Activated B cell treated with CpG ODN at 0.5 μM for 24 hours (primary cell): ENCODE results near the gene ARHGAP26. TPM values are rescaled to one million over a fixed set of nuclear protein-coding genes. Genes with fewer than 3 reads are reported as not detected.
"Not testable (repeated sequence)": the region's sequence is repeated elsewhere in the genome, so short reads cannot be mapped to it uniquely, and the experiment has no call there.

ENCODE experiments used
- ATAC-seq: fragments of 200-7000 bp; cut with Tn5 transposase; one replicate; pipeline ENCODE4 v1.10.0; 2021; ENCODE audit warnings: low read depth, mild to moderate bottlenecking, moderate library complexity
- CTCF ChIA-PET: fragments of 350-600 bp; sonication (Branson Sonifier 250); formaldehyde crosslinking; loops from one replicate; lab custom pipeline; 2021; ENCODE audit warnings: antibody characterized with exemption; lab: Charles Lee
- POLR2A ChIA-PET: fragments of 350-600 bp; sonication (Branson Sonifier 250); formaldehyde crosslinking; loops from one replicate; lab custom pipeline; 2021; ENCODE audit warnings: antibody characterized with exemption; lab: Charles Lee
- DNase-seq: peaks from one replicate; pipeline ENCODE4 v3.0.0; 2022
- H3K27ac Mint-ChIP-seq: one replicate; pipeline ENCODE4 v1.8.0; 2020; ENCODE audit warnings: mixed read lengths
- H3K27me3 Mint-ChIP-seq: one replicate; pipeline ENCODE4 v1.8.0; 2021; ENCODE audit warnings: mixed read lengths
- H3K36me3 Mint-ChIP-seq: one replicate; pipeline ENCODE4 v1.8.0; 2021; ENCODE audit warnings: low read depth, mixed read lengths
- H3K4me1 Mint-ChIP-seq: one replicate; pipeline ENCODE4 v1.8.0; 2021; ENCODE audit warnings: mixed read lengths
- H3K4me3 Mint-ChIP-seq: one replicate; pipeline ENCODE4 v1.8.0; 2020; ENCODE audit warnings: mild to moderate bottlenecking, mixed read lengths
- H3K9me3 Mint-ChIP-seq: one replicate; pipeline ENCODE4 v1.8.0; 2020; ENCODE audit warnings: mixed read lengths
- intact Hi-C: fragments of 100-400 bp; cut with micrococcal nuclease; formaldehyde crosslinking; loops from one replicate; pipeline ENCODE4 v1.15.1; 2024
- total RNA-seq: library from RNA; stranded (reverse); gene quantifications from 2 replicates; pipeline ENCODE4 v1.2.3, GENCODE V29; 2022
- TF ChIP-seq, protein P1 (sequence below): fragments of 200-600 bp; IDR thresholded peaks from one replicate; pipeline ENCODE4 v1.8.0; 2022; ENCODE audit warnings: antibody characterized with exemption, mild to moderate bottlenecking

Gene ARHGAP26
- total RNA-seq, 1 donor from 2014 or later, result 20.9 TPM

GRCh38 chr5:142958944-142959682 is 188.9 kb downstream of the ARHGAP26 start:
- Mint-ChIP-seq H3K4me3 (no peak overlapping the region), H3K27ac (no peak overlapping the region), H3K36me3 (peaks cover 5% of the 10 kb centered on the region), H3K4me1 (peaks cover 12% of the 10 kb centered on the region), H3K9me3 (no peaks in the 10 kb centered on the region), H3K27me3 (no peaks in the 10 kb centered on the region)
- intact Hi-C loops, result no loop called here
- TF ChIP-seq, protein P1, sequence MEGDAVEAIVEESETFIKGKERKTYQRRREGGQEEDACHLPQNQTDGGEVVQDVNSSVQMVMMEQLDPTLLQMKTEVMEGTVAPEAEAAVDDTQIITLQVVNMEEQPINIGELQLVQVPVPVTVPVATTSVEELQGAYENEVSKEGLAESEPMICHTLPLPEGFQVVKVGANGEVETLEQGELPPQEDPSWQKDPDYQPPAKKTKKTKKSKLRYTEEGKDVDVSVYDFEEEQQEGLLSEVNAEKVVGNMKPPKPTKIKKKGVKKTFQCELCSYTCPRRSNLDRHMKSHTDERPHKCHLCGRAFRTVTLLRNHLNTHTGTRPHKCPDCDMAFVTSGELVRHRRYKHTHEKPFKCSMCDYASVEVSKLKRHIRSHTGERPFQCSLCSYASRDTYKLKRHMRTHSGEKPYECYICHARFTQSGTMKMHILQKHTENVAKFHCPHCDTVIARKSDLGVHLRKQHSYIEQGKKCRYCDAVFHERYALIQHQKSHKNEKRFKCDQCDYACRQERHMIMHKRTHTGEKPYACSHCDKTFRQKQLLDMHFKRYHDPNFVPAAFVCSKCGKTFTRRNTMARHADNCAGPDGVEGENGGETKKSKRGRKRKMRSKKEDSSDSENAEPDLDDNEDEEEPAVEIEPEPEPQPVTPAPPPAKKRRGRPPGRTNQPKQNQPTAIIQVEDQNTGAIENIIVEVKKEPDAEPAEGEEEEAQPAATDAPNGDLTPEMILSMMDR, result no peak
- CTCF ChIA-PET, result no interaction called here
- DNase-seq, result no peak
- no peak for ATAC-seq
- POLR2A ChIA-PET, result interaction anchor here (0.6 kb wide), 1 partner anchor 189 kb away, joined by 3 read pairs; the partner anchor contains the start of gene ARHGAP26

DNA sequence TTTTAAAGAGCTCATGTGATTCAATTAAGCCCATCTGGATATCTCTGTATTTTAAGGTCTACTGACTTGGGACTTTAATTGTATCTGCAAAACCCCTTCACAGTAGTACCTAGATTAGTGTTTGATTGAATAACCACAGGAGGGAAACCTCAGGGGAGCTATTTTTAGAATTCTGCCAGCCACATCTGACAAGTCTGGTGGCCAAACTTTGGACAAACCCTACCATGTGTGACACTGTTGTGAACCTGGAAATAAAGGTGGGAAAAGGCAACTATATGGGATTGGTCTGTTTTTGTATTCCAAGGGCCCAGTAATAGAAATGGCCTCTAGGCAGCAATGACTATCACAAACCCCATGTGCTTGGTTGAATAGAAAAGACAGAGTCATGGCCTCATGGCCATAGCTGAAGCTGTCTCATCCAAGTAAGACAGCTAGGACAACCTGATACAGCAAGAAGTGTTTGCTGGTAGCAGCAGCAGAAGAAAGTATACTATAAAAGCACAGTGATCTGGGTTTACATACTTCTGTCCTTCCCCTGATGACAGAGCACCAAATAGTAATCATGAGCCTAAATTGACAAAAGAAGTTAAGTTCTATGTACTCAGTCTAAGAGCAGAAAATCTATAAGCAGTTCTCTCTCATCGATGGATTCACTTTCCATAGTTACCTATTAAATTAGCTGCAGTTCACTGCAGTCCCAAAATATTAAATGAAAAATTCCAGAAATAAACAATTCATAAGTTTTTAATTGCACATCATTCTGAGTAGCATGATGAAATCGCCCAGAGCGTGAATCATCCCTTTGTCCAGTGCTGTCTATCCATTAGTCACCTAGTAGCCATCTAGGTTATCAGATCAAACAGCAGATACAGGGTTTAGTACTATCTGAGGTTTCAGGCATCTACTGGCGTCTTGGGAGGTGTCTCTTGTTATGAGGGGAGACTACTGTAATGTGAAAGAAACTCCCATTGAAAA is 189.8 kb downstream of the ARHGAP26 start:
- ChIA-PET POLR2A (no interaction called here), CTCF (interaction anchor here (0.9 kb wide), 1 partner anchor 38 kb away, joined by 3 read pairs; no protein-coding TSS in a partner anchor)
- H3K27ac Mint-ChIP-seq, result no peak overlapping the region
- H3K36me3 Mint-ChIP-seq, result peaks cover 5% of the 10 kb centered on the region
- TF ChIP-seq, protein P1, result no peak
- no peak overlapping the region for H3K4me3 Mint-ChIP-seq
- H3K9me3 Mint-ChIP-seq, result no peaks in the 10 kb centered on the region
- DNase-seq, result no peak
- intact Hi-C loops, result no loop called here
- H3K4me1 Mint-ChIP-seq, result peaks cover 12% of the 10 kb centered on the region
- no peak for ATAC-seq
- H3K27me3 Mint-ChIP-seq, result no peaks in the 10 kb centered on the region

DNA sequence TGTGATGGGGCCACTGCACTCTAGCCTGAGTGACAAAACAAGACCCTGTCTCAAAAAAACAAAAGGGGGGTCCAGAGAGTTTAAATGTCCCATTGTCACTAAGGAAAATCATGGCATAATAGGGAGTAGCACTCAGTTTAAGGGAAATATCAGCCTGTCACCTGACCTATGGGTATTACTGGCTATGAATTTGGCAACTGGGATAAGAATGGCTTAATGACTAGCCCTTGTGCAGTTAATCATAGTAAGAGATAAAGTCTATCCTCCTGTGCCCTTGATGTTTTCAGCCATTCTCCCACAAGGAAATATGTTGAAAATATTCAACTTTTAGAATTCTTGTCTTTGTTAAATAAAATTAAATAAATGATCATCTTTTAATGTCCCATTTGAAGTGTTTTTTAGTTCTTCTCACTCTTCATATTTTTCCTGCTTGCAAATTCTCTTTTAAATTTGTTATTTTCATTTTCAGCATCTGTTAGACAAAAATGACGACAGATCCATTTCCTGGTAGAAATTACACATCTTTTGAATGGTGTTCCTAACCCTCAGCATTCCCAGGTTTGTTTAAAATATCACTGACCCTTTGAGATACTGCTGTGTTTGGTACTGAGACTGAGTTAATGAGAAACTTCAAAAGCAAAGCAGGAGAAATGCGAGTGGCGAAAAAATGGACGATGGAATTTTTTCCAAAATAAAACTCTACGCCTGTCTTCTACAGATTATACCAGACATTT is 191.4 kb downstream of the ARHGAP26 start:
- H3K27ac Mint-ChIP-seq, result no peak overlapping the region
- H3K36me3 Mint-ChIP-seq, result peaks cover 5% of the 10 kb centered on the region
- H3K4me1 Mint-ChIP-seq, result peaks cover 12% of the 10 kb centered on the region
- ChIA-PET CTCF (no interaction called here), POLR2A (no interaction called here)
- no peaks in the 10 kb centered on the region for H3K9me3 Mint-ChIP-seq
- intact Hi-C loops, result no loop called here
- TF ChIP-seq, protein P1, result no peak
- ATAC-seq (no peak), DNase-seq (no peak)
- no peak overlapping the region for H3K4me3 Mint-ChIP-seq
- H3K27me3 Mint-ChIP-seq, result no peaks in the 10 kb centered on the region

DNA sequence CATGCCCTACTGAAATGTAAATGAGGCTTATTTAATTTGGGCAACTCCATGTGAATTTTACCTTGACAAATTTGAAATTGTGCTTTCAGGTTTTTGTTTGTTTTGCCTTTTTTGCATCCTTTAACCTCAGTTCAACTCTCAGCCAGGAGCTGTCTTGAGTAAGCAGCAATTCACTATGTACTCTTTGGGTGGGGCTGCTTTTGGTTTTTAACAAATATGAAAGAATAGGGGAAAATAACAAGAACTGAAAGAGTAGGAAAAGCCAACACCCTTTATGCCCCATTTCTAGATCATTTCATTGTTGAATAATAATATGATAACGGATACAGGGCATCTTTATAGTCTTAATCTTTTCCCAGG is 192.0 kb downstream of the ARHGAP26 start:
- POLR2A ChIA-PET, result no interaction called here
- intact Hi-C loops, result no loop called here
- TF ChIP-seq, protein P1, result no peak
- Mint-ChIP-seq H3K4me3 (no peak overlapping the region), H3K27me3 (no peaks in the 10 kb centered on the region), H3K4me1 (peaks cover 12% of the 10 kb centered on the region), H3K36me3 (peaks cover 5% of the 10 kb centered on the region), H3K27ac (no peak overlapping the region), H3K9me3 (no peaks in the 10 kb centered on the region)
- no peak for ATAC-seq
- DNase-seq, result no peak
- CTCF ChIA-PET, result no interaction called here

DNA sequence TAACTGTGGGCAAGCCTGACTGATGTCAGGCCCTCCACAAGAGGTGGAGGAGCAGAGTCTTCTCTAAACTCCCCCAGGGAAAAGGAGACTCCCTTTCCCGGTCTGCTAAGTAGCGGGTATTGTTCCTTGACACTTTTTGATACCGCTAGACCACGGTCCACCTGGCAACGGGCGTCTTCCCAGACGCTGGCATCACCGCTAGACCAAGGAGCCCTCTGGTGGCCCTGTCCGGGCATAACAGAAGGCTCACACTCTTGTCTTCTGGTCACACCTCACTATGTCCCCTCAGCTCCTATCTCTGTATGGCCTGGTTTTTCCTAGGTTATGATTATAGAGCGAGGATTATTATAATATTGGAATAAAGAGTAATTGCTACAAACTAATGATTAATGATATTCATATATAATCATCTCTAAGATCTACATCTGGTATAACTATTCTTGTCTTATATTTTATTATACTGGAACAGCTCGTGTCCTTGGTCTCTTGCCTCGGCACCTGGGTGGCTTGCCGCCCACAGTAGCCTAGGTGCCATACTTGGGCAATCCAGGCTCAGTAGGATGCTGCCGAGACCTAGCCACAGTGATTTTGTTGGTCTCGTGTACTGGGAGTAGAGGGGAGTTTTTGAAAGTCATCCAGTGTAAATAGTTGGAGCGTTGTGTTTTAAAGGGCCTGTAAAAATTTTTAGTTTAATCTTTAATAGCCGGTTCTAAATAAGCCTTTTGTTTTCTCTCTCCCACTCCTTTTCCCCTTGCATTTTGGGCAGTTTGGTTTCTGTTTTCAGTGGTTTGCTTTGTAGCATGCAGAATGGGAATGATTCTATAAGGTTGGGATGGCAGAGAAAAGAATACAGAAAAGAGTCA is 195.3 kb downstream of the ARHGAP26 start:
- intact Hi-C loops, result loop anchor here (2.0 kb wide), 1 partner anchor 43 kb away; no protein-coding TSS in a partner anchor
- ATAC-seq, POLR2A ChIA-PET, H3K27ac Mint-ChIP-seq, H3K9me3 Mint-ChIP-seq, H3K4me3 Mint-ChIP-seq, H3K4me1 Mint-ChIP-seq, H3K36me3 Mint-ChIP-seq, DNase-seq, H3K27me3 Mint-ChIP-seq: not testable (repeated sequence)
- CTCF ChIA-PET, result interaction anchor here (0.9 to 1.1 kb wide), 2 partner anchors 10 to 43 kb away, joined by 3 read pairs; no protein-coding TSS in a partner anchor
